Sigmoid colon (tissue), 7 donors: Measurements from ENCODE around the gene E2F2. TPM values are rescaled to one million over a fixed set of nuclear protein-coding genes. Genes with fewer than 3 reads are reported as not detected.
A peak's percentile ranks its signal among the peaks of the same experiment; 100 is the strongest.

ENCODE experiments used
- DNase-seq: peaks from one replicate; pipeline ENCODE4 v3.0.0-alpha.2; 2019
- H3K27ac ChIP-seq, 4 donors: fragments of 200-600 bp; sonication (generic); one replicate each; pipeline ENCODE4 v1.5.1; 2016 to 2019; ENCODE audit warnings: mild to moderate bottlenecking in 1 of 4
- H3K27me3 ChIP-seq, 3 donors: fragments of 200-600 bp; sonication (generic); one replicate each; pipeline ENCODE4 v1.5.1; 2019; ENCODE audit warnings: mild to moderate bottlenecking in 1 of 3
- H3K36me3 ChIP-seq, 4 donors: fragments of 200-600 bp; sonication (generic); one replicate each; pipeline ENCODE4 v1.5.1; 2016 to 2019
- H3K4me1 ChIP-seq, 4 donors: fragments of 200-600 bp; sonication (generic); one replicate each; pipeline ENCODE4 v1.5.1; 2017 to 2019
- H3K4me3 ChIP-seq, 4 donors: fragments of 200-600 bp; sonication (generic); one replicate each; pipeline ENCODE4 v1.5.1; 2017 to 2019; ENCODE audit warnings: mild to moderate bottlenecking in 2 of 4, moderate library complexity in 1 of 4
- H3K9me3 ChIP-seq, 4 donors: fragments of 200-600 bp in 3 of 4; sonication (generic) in 3 of 4; one replicate each; pipeline versions ENCODE4 v1.5.1 to v1.6.1; 2013 to 2019
- CTCF ChIP-seq, 4 experiments: fragments of 450-650 bp in 3 of 4; fragments of 200-600 bp in 1 of 4; IDR thresholded peaks; one replicate each; pipeline ENCODE4 v1.5.1; 2016 to 2019; ENCODE audit warnings: antibody characterized with exemption in 4 of 4, mild to moderate bottlenecking in 3 of 4, moderate library complexity in 2 of 4
- EP300 ChIP-seq, 4 donors: sonication (generic); formaldehyde crosslinking; IDR thresholded peaks; one replicate each; pipeline ENCODE4 v1.6.1; 2017; ENCODE audit warnings: antibody characterized with exemption in 4 of 4
- POLR2A ChIP-seq, 2 donors: fragments of 450-650 bp; IDR thresholded peaks; one replicate each; pipeline ENCODE4 v1.6.1; 2016; ENCODE audit warnings: antibody characterized with exemption in 2 of 2, mild to moderate bottlenecking in 2 of 2, moderate library complexity in 2 of 2
- POLR2AphosphoS5 ChIP-seq, 4 donors: sonication (generic); formaldehyde crosslinking; IDR thresholded peaks; one replicate each; pipeline ENCODE4 v1.6.1; 2017; ENCODE audit warnings: antibody characterized with exemption in 4 of 4
- WGBS, 2 donors: extraction: QIAGEN DNeasy Blood & Tissue Kit; methylation state at CpG; one replicate each; pipeline ENCODE4 v1.1.7; 2013; 5-methylcytosine and 5-hydroxymethylcytosine counted together
- intact Hi-C: fragments of 100-400 bp; cut with DNase I; formaldehyde crosslinking; loops from one replicate; pipeline ENCODE4 v1.15.1; 2023
- polyA plus RNA-seq, 3 donors: library from polyadenylated mRNA; stranded (reverse); fragments of 200-250 nt; gene quantifications; one replicate each; pipeline ENCODE4 v1.2.3, GENCODE V29; 2013
- total RNA-seq, 4 donors: library from RNA; depleted of rRNA; stranded (reverse); fragments of >200 nt; gene quantifications; one replicate each; pipeline ENCODE4 v1.1.0, GENCODE V29; 2016
- donor health status: healthy with polysubstance abuse.
- donor health status: Bipolar disorder and iron deficiency.
- donor health status: healthy.

E2F2 gene
- total and polyA plus RNA-seq, 7 donors: 0.14 to 10.6 (median 2.4) TPM; not detected in 2

DNA sequence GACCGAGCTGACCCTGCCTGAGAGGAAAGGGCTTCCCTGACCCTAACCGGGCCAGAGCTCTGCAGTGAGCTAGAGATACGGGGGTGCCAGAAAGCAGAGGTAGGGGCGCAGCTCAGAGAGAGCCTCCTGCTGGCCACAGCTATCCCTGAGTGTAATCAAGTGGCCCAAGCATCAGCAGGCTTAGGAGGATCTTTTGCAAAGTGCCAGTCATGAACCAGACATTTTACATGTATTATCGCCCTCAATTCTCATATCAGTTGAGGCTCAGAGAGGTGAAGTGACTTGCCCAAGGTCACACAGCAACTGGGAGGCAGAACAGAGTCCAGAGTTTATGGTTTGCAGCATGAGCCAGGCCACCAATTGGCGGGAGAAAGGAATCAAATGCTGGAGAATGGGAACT lies 35.3 kb upstream of the E2F2 start:
- intact Hi-C loops: no loop called here
- peak overlapping the region in 2 of 4 donors; percentile 96 for H3K27ac ChIP-seq
- H3K4me3 ChIP-seq: no peak overlapping the region
- no peaks in the 10 kb centered on the region for H3K36me3 ChIP-seq
- no peak for DNase-seq
- WGBS, 2 donors: 88 to 91% methylated on average over 6 of the region's 6 CpGs
- H3K9me3 ChIP-seq: no peaks in the 10 kb centered on the region
- peaks cover 0 to 39% (median 37%) of the 10 kb centered on the region in 4 donors for H3K4me1 ChIP-seq
- H3K27me3 ChIP-seq: no peaks in the 10 kb centered on the region
- no peak for TF ChIP-seq POLR2A (IDR thresholded peaks at IDR 0.05)
- TF ChIP-seq EP300 (IDR thresholded peaks at IDR 0.05): no peak
- TF ChIP-seq CTCF (IDR thresholded peaks at IDR 0.05): no peak
- no peak for TF ChIP-seq POLR2AphosphoS5 (IDR thresholded peaks at IDR 0.05)

GRCh38 chr1:23565776-23566175 lies 34.7 kb upstream of the E2F2 start:
- H3K4me1 ChIP-seq: peaks cover 0 to 44% (median 42%) of the 10 kb centered on the region in 4 donors
- H3K9me3 ChIP-seq: no peaks in the 10 kb centered on the region
- H3K4me3 ChIP-seq: no peak overlapping the region
- WGBS, 2 donors: 89 to 93% methylated on average over 3 of the region's 3 CpGs
- TF ChIP-seq CTCF (IDR thresholded peaks at IDR 0.05) (no peak), POLR2A (IDR thresholded peaks at IDR 0.05) (no peak), POLR2AphosphoS5 (IDR thresholded peaks at IDR 0.05) (no peak), EP300 (IDR thresholded peaks at IDR 0.05) (no peak)
- DNase-seq: no peak
- no peaks in the 10 kb centered on the region for H3K27me3 ChIP-seq
- no peaks in the 10 kb centered on the region for H3K36me3 ChIP-seq
- intact Hi-C loops: no loop called here
- H3K27ac ChIP-seq: peak overlapping the region in 3 of 4 donors; percentile 96

DNA sequence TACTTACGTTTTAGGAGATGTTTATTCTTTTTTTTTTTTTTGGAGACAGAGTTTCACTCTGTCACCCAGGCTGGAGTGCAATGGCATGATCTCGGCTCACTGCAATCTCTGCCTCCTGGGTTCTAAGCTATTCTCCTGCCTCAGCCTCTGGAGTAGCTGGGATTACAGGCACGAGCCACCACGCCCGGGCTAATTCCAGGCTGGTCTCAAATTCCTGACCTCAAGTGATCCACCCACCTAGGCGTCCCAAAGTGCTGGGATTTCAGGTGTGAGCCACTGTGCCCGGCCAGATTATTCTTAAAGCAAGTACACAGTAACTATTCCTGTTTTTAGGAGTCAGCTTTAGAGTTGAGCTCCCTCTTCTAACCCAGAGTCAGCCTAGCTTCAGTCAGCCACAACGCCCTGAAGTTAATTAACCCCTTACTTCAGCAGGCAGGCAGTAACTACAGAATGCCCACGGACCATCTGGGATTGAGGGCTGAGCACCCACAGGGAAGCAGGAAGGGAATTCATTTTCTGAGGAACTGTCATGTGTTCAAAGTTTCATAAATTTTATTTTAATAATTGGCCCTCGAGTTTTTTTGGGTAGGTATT lies 33.6 kb upstream of the E2F2 start:
- DNase-seq: no peak
- peaks cover 0 to 55% (median 53%) of the 10 kb centered on the region in 4 donors for H3K4me1 ChIP-seq
- H3K27ac ChIP-seq: peak overlapping the region; percentile 89 to 96 (median 96)
- TF ChIP-seq EP300 (IDR thresholded peaks at IDR 0.05): no peak
- TF ChIP-seq POLR2AphosphoS5 (IDR thresholded peaks at IDR 0.05): no peak
- no peak for TF ChIP-seq POLR2A (IDR thresholded peaks at IDR 0.05)
- no peak for TF ChIP-seq CTCF (IDR thresholded peaks at IDR 0.05)
- H3K9me3 ChIP-seq: no peaks in the 10 kb centered on the region
- H3K36me3 ChIP-seq: no peaks in the 10 kb centered on the region
- 18 to 65% methylated on average over 10 of the region's 10 CpGs for WGBS, 2 donors
- intact Hi-C loops: no loop called here
- H3K4me3 ChIP-seq: no peak overlapping the region
- H3K27me3 ChIP-seq: no peaks in the 10 kb centered on the region

- intact Hi-C loops: loop anchor here (2.0 kb wide), 1 partner anchor 195 kb away; the partner anchor contains the start of gene ZNF436
These were observed 32.8 kb upstream of the E2F2 start for GRCh38 chr1:23563755-23564374.

More at GRCh38 chr1:23563755-23564374, 32.8 kb upstream of the E2F2 start:
- Histone ChIP-seq H3K27me3 (no peaks in the 10 kb centered on the region), H3K36me3 (no peaks in the 10 kb centered on the region), H3K27ac (peak overlapping the region; percentile 89 to 96 (median 96)), H3K4me1 (peaks cover 0 to 58% (median 50%) of the 10 kb centered on the region in 4 donors), H3K9me3 (no peaks in the 10 kb centered on the region), H3K4me3 (no peak overlapping the region)
- WGBS, 2 donors: 55 to 88% methylated on average over 3 of the region's 3 CpGs
- no peak for DNase-seq
- TF ChIP-seq CTCF (IDR thresholded peaks at IDR 0.05): no peak
- no peak for TF ChIP-seq EP300 (IDR thresholded peaks at IDR 0.05)
- no peak for TF ChIP-seq POLR2AphosphoS5 (IDR thresholded peaks at IDR 0.05)
- no peak for TF ChIP-seq POLR2A (IDR thresholded peaks at IDR 0.05)
